Measurements from ENCODE around the gene LRRC1.

Gene LRRC1

GRCh38 chr6:53889365-53889764 lies 94.6 kb downstream of the LRRC1 start:
- DNase-seq (ENCODE audit: low read depth): no peak

GRCh38 chr6:53892707-53893106 lies 97.9 kb downstream of the LRRC1 start:
- no peak for DNase-seq (ENCODE audit: low read depth)

GRCh38 chr6:53894091-53894490 lies 99.3 kb downstream of the LRRC1 start:
- no peak for DNase-seq (ENCODE audit: low read depth)

- DNase-seq (ENCODE audit: low read depth): no peak
Observed at GRCh38 chr6:53896196-53896595, 101.4 kb downstream of the LRRC1 start.

GRCh38 chr6:53898026-53898795 lies 103.4 kb downstream of the LRRC1 start:
- no peak for DNase-seq (ENCODE audit: low read depth)

GRCh38 chr6:53899512-53899911 lies 104.7 kb downstream of the LRRC1 start:
- no peak for DNase-seq (ENCODE audit: low read depth)

GRCh38 chr6:53903357-53903756 lies 108.6 kb downstream of the LRRC1 start:
- DNase-seq (ENCODE audit: low read depth): no peak

GRCh38 chr6:53906103-53906502 lies 111.3 kb downstream of the LRRC1 start:
- DNase-seq (ENCODE audit: low read depth): no peak

GRCh38 chr6:53906842-53907241 lies 112.0 kb downstream of the LRRC1 start:
- DNase-seq (ENCODE audit: low read depth): no peak

- DNase-seq (ENCODE audit: low read depth): no peak
Observed at GRCh38 chr6:53910834-53911233, 116.0 kb downstream of the LRRC1 start.

- no peak for DNase-seq (ENCODE audit: low read depth)
Observed at GRCh38 chr6:53912661-53913060, 117.9 kb downstream of the LRRC1 start.

GRCh38 chr6:53913286-53913685 lies 118.5 kb downstream of the LRRC1 start:
- no peak for DNase-seq (ENCODE audit: low read depth)

- DNase-seq (ENCODE audit: low read depth): no peak
Observed at GRCh38 chr6:53915026-53915691, 120.4 kb downstream of the LRRC1 start.

GRCh38 chr6:53916804-53917463 lies 122.1 kb downstream of the LRRC1 start:
- DNase-seq (ENCODE audit: low read depth): no peak

- DNase-seq (ENCODE audit: low read depth): no peak
Observed at GRCh38 chr6:53917464-53917842, 122.6 kb downstream of the LRRC1 start.

- no peak for DNase-seq (ENCODE audit: low read depth)
Observed at GRCh38 chr6:53918854-53919510, 124.2 kb downstream of the LRRC1 start.

- DNase-seq (ENCODE audit: low read depth): no peak
Observed at GRCh38 chr6:53919881-53920360, 125.1 kb downstream of the LRRC1 start.

- DNase-seq (ENCODE audit: low read depth): no peak
Observed at GRCh38 chr6:53920881-53921280, 126.1 kb downstream of the LRRC1 start.

- DNase-seq (ENCODE audit: low read depth): no peak
Observed at GRCh38 chr6:53921639-53922038, 126.8 kb downstream of the LRRC1 start.

- DNase-seq (ENCODE audit: low read depth): no peak
Observed at GRCh38 chr6:53922539-53922981, 127.8 kb downstream of the LRRC1 start.

- DNase-seq (ENCODE audit: low read depth): no peak
Observed at GRCh38 chr6:53924277-53924676, 129.5 kb downstream of the LRRC1 start.

GRCh38 chr6:53924821-53925422 lies 130.1 kb downstream of the LRRC1 start:
- no peak for DNase-seq (ENCODE audit: low read depth)
